GM12878 (cell line): ENCODE results near the gene RIC1. TPM values are rescaled to one million over a fixed set of nuclear protein-coding genes. Genes with fewer than 3 reads are reported as not detected.

Experiments used
- ATF7 ChIP-seq: fragments of 450-650 bp; IDR thresholded peaks from 2 replicates; pipeline ENCODE4 v1.6.1; 2016; ENCODE audit warnings: low read depth, mild to moderate bottlenecking
- CREM ChIP-seq: IDR thresholded peaks from 2 replicates; pipeline ENCODE4 v1.6.1; 2014; ENCODE audit warnings: antibody characterized with exemption, low read depth
- CUX1 ChIP-seq: IDR thresholded peaks from 2 replicates; pipeline ENCODE4 v1.6.1; 2012; ENCODE audit warnings: improper control_type of control experiment, low read depth, low read length; ENCODE audit not compliant: insufficient replicate concordance
- PBX3 ChIP-seq: IDR thresholded peaks from 2 replicates; pipeline ENCODE4 v1.6.1; 2011; ENCODE audit warnings: mild to moderate bottlenecking, low read depth, low read length, moderate library complexity; ENCODE audit not compliant: insufficient replicate concordance
- SIN3A ChIP-seq: IDR thresholded peaks from 2 replicates; pipeline ENCODE4 v1.6.1; 2012; ENCODE audit warnings: low read depth, low read length, improper control_type of control experiment
- ZNF24 ChIP-seq: fragments of 450-650 bp; IDR thresholded peaks from 2 replicates; pipeline ENCODE4 v1.6.1; 2017; ENCODE audit warnings: antibody characterized with exemption, mild to moderate bottlenecking
- polyA plus RNA-seq, 11 experiments: library from polyadenylated mRNA; depleted of rRNA in 4 of 11; unstranded in 6 of 11; stranded (reverse) in 5 of 11; fragments of >200 nt; fragmentation: Nextera tagmentation in 4 of 11; fragmentation: Illumina TruSeq in 1 of 11; extraction: Ambion mirVana in 4 of 11; extraction: Trizol in 1 of 11; gene quantifications; 1 replicate in 1 of 11; 2 replicates in 10 of 11; pipeline versions ENCODE4 v1.2.1 to v1.2.3, GENCODE V29; 2011 to 2016; ENCODE audit warnings: inconsistent platforms in 2 of 11, missing spikeins in 2 of 11, low read depth in 1 of 11
- total RNA-seq, 4 experiments: library from RNA; depleted of rRNA in 3 of 4; stranded (reverse); fragments of >200 nt in 3 of 4; fragmentation: Illumina TruSeq in 1 of 4; extraction: Trizol in 1 of 4; gene quantifications; 2 replicates each; pipeline versions ENCODE4 v1.2.1 to v1.2.3, GENCODE V29; 2013 to 2021
- TF ChIP-seq, protein P1 (sequence below): fragments of 450-650 bp; IDR thresholded peaks from 2 replicates; pipeline ENCODE4 v1.6.1; 2018; ENCODE audit warnings: mild to moderate bottlenecking, low read depth, moderate library complexity; ENCODE audit not compliant: partially characterized antibody

Gene RIC1
- total and polyA plus RNA-seq, 10 of the 15 experiments (the other 5 are each of a cell fraction or from before 2014, with no cell fraction given): 6.2 to 59.8 (median 33.3) TPM

- TF ChIP-seq CUX1: no peak
- no peak for TF ChIP-seq ATF7
- no peak for TF ChIP-seq PBX3
- TF ChIP-seq SIN3A: no peak
- TF ChIP-seq, protein P1, sequence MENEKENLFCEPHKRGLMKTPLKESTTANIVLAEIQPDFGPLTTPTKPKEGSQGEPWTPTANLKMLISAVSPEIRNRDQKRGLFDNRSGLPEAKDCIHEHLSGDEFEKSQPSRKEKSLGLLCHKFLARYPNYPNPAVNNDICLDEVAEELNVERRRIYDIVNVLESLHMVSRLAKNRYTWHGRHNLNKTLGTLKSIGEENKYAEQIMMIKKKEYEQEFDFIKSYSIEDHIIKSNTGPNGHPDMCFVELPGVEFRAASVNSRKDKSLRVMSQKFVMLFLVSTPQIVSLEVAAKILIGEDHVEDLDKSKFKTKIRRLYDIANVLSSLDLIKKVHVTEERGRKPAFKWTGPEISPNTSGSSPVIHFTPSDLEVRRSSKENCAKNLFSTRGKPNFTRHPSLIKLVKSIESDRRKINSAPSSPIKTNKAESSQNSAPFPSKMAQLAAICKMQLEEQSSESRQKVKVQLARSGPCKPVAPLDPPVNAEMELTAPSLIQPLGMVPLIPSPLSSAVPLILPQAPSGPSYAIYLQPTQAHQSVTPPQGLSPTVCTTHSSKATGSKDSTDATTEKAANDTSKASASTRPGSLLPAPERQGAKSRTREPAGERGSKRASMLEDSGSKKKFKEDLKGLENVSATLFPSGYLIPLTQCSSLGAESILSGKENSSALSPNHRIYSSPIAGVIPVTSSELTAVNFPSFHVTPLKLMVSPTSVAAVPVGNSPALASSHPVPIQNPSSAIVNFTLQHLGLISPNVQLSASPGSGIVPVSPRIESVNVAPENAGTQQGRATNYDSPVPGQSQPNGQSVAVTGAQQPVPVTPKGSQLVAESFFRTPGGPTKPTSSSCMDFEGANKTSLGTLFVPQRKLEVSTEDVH: no peak
- no peak for TF ChIP-seq ZNF24
- no peak for TF ChIP-seq CREM
- TF ChIP-seq, all 136 proteins: peak for 0
These were observed 16.7 kb upstream of the RIC1 start (continued) for GRCh38 chr9:5612185-5612530.
